ENCODE data around the gene RPSA. TPM values are rescaled to one million over a fixed set of nuclear protein-coding genes. Genes with fewer than 3 reads are reported as not detected.
"Not testable (repeated sequence)": the region's sequence is repeated elsewhere in the genome, so short reads cannot be mapped to it uniquely, and the experiment has no call there.

Gene RPSA
- 1,932 and 1,935 TPM in 2 replicates for total RNA-seq

GRCh38 chr3:39406368-39407258, at the start of gene RPSA:
Gene RPSA (plus strand): TSS chr3:39406720. CDS start chr3:39407654, 934 bp downstream.
- peak within 1 kb of the TSS; percentile 99 for H3K27ac Mint-ChIP-seq
- H3K4me1 Mint-ChIP-seq: peaks cover 40% of the 10 kb centered on the region
- no peaks in the 10 kb centered on the region for H3K9me3 Mint-ChIP-seq
- peak; percentile 99 for DNase-seq
- intact Hi-C loops (cut with micrococcal nuclease): loop anchor here (1.0 to 10.0 kb wide), 7 partner anchors 11 to 1242 kb away; partner anchors contain the start of genes EIF1B, OXSR1, RPL14 and SCN11A
- peak within 1 kb of the TSS; percentile 92 for H3K4me3 Mint-ChIP-seq
- H3K27me3 Mint-ChIP-seq: peaks cover 2% of the 10 kb centered on the region
- H3K36me3 Mint-ChIP-seq (ENCODE audit: low read depth): peaks cover 57% of the 10 kb centered on the region

GRCh38 chr3:39358333-39358732, 48.2 kb upstream of the RPSA start:
- Mint-ChIP-seq H3K27me3 (peaks cover 3% of the 10 kb centered on the region), H3K27ac (no peak overlapping the region), H3K4me3 (peak overlapping the region; percentile 7), H3K4me1 (peaks cover 54% of the 10 kb centered on the region), H3K36me3 (ENCODE audit: low read depth) (peaks cover 11% of the 10 kb centered on the region), H3K9me3 (peaks cover 5% of the 10 kb centered on the region)
- intact Hi-C loops (cut with micrococcal nuclease): no loop called here
- DNase-seq: peak; percentile 69

- intact Hi-C loops (cut with micrococcal nuclease): loop anchor here (1.0 kb wide), 3 partner anchors 14 to 33 kb away; partner anchors contain the start of gene SLC25A38
- peaks cover 14% of the 10 kb centered on the region for H3K9me3 Mint-ChIP-seq
- peaks cover 9% of the 10 kb centered on the region for H3K27me3 Mint-ChIP-seq
- H3K4me1 Mint-ChIP-seq: peaks cover 63% of the 10 kb centered on the region
- peak; percentile 90 for DNase-seq
- H3K4me3 Mint-ChIP-seq: peak overlapping the region; percentile 80
- peak overlapping the region; percentile 93 for H3K27ac Mint-ChIP-seq
- H3K36me3 Mint-ChIP-seq (ENCODE audit: low read depth): peaks cover 11% of the 10 kb centered on the region
Observed at GRCh38 chr3:39361252-39361927, 45.1 kb upstream of the RPSA start.

- Mint-ChIP-seq H3K4me1 (peaks cover 60% of the 10 kb centered on the region), H3K36me3 (ENCODE audit: low read depth) (peaks cover 11% of the 10 kb centered on the region), H3K4me3 (peak overlapping the region; percentile 80), H3K27ac (peak overlapping the region; percentile 93), H3K9me3 (peaks cover 14% of the 10 kb centered on the region), H3K27me3 (peaks cover 9% of the 10 kb centered on the region)
- intact Hi-C loops (cut with micrococcal nuclease): no loop called here
- DNase-seq: no peak
Observed at GRCh38 chr3:39362192-39362591, 44.3 kb upstream of the RPSA start.

GRCh38 chr3:39362812-39363211, 43.7 kb upstream of the RPSA start:
- H3K9me3 Mint-ChIP-seq: peaks cover 14% of the 10 kb centered on the region
- DNase-seq: no peak
- H3K27me3 Mint-ChIP-seq: peaks cover 10% of the 10 kb centered on the region
- intact Hi-C loops (cut with micrococcal nuclease): no loop called here
- peaks cover 54% of the 10 kb centered on the region for H3K4me1 Mint-ChIP-seq
- peak overlapping the region; percentile 80 for H3K4me3 Mint-ChIP-seq
- H3K36me3 Mint-ChIP-seq (ENCODE audit: low read depth): peaks cover 11% of the 10 kb centered on the region
- peak overlapping the region; percentile 93 for H3K27ac Mint-ChIP-seq

GRCh38 chr3:39370450-39370849, 36.1 kb upstream of the RPSA start:
- H3K4me3 Mint-ChIP-seq; H3K27ac Mint-ChIP-seq; DNase-seq; H3K4me1 Mint-ChIP-seq; intact Hi-C loops (cut with micrococcal nuclease): not testable (repeated sequence)
- Mint-ChIP-seq H3K27me3 (peaks cover 16% of the 10 kb centered on the region), H3K9me3 (peaks cover 18% of the 10 kb centered on the region), H3K36me3 (ENCODE audit: low read depth) (peaks cover 13% of the 10 kb centered on the region)

- Mint-ChIP-seq H3K36me3 (ENCODE audit: low read depth) (peaks cover 12% of the 10 kb centered on the region), H3K4me1 (peaks cover 15% of the 10 kb centered on the region), H3K4me3 (no peak overlapping the region), H3K27ac (no peak overlapping the region), H3K9me3 (peaks cover 18% of the 10 kb centered on the region), H3K27me3 (peaks cover 14% of the 10 kb centered on the region)
- intact Hi-C loops (cut with micrococcal nuclease): no loop called here
- DNase-seq: no peak
Observed at GRCh38 chr3:39372833-39373232, 33.7 kb upstream of the RPSA start.

- Mint-ChIP-seq H3K27me3 (no peaks in the 10 kb centered on the region), H3K36me3 (ENCODE audit: low read depth) (peaks cover 8% of the 10 kb centered on the region), H3K4me3 (no peak overlapping the region), H3K4me1 (peaks cover 17% of the 10 kb centered on the region), H3K9me3 (no peaks in the 10 kb centered on the region), H3K27ac (no peak overlapping the region)
- intact Hi-C loops (cut with micrococcal nuclease): no loop called here
- DNase-seq: no peak
Observed at GRCh38 chr3:39376959-39377634, 29.4 kb upstream of the RPSA start.

- intact Hi-C loops (cut with micrococcal nuclease): loop anchor here (1.0 kb wide), 2 partner anchors 50 to 86 kb away; no protein-coding TSS in a partner anchor
- Mint-ChIP-seq H3K9me3 (no peaks in the 10 kb centered on the region), H3K4me1 (peaks cover 18% of the 10 kb centered on the region), H3K4me3 (no peak overlapping the region), H3K27me3 (no peaks in the 10 kb centered on the region), H3K27ac (no peak overlapping the region), H3K36me3 (ENCODE audit: low read depth) (peaks cover 2% of the 10 kb centered on the region)
- peak; percentile 91 for DNase-seq
Observed at GRCh38 chr3:39378088-39378487, 28.4 kb upstream of the RPSA start.

- Mint-ChIP-seq H3K4me3 (no peak overlapping the region), H3K9me3 (no peaks in the 10 kb centered on the region), H3K27me3 (no peaks in the 10 kb centered on the region), H3K27ac (no peak overlapping the region), H3K4me1 (peaks cover 21% of the 10 kb centered on the region), H3K36me3 (ENCODE audit: low read depth) (peaks cover 5% of the 10 kb centered on the region)
- intact Hi-C loops (cut with micrococcal nuclease): loop anchor here (1.0 kb wide), 2 partner anchors 51 to 87 kb away; no protein-coding TSS in a partner anchor
- peak; percentile 45 for DNase-seq
Observed at GRCh38 chr3:39378957-39379777, 27.4 kb upstream of the RPSA start.

- DNase-seq: no peak
- no peak overlapping the region for H3K4me3 Mint-ChIP-seq
- no peaks in the 10 kb centered on the region for H3K9me3 Mint-ChIP-seq
- peaks cover 22% of the 10 kb centered on the region for H3K4me1 Mint-ChIP-seq
- peaks cover 5% of the 10 kb centered on the region for H3K36me3 Mint-ChIP-seq (ENCODE audit: low read depth)
- intact Hi-C loops (cut with micrococcal nuclease): loop anchor here (5.0 kb wide), 4 partner anchors 172 to 327 kb away; partner anchors contain the start of genes GORASP1, SCN11A, TTC21A and WDR48
- H3K27me3 Mint-ChIP-seq: no peaks in the 10 kb centered on the region
- H3K27ac Mint-ChIP-seq: no peak overlapping the region
Observed at GRCh38 chr3:39379778-39380155, 26.8 kb upstream of the RPSA start.

- no peaks in the 10 kb centered on the region for H3K27me3 Mint-ChIP-seq
- peaks cover 30% of the 10 kb centered on the region for H3K4me1 Mint-ChIP-seq
- no peak for DNase-seq
- peak overlapping the region; percentile 27 for H3K4me3 Mint-ChIP-seq
- intact Hi-C loops (cut with micrococcal nuclease): loop anchor here (5.0 kb wide), 4 partner anchors 174 to 329 kb away; partner anchors contain the start of genes GORASP1, SCN11A, TTC21A and WDR48
- H3K36me3 Mint-ChIP-seq (ENCODE audit: low read depth): peaks cover 7% of the 10 kb centered on the region
- peak overlapping the region; percentile 15 for H3K27ac Mint-ChIP-seq
- H3K9me3 Mint-ChIP-seq: no peaks in the 10 kb centered on the region
Observed at GRCh38 chr3:39381432-39381831, 25.1 kb upstream of the RPSA start.
